HG03460 (cell line): ENCODE data around the gene SH3BP2.

Experiments
- ATAC-seq: cut with Tn5 transposase; IDR thresholded peaks from one replicate; pipeline ENCODE4 v1.9.1; 2021; ENCODE audit not compliant: unreplicated experiment

SH3BP2 gene

DNA sequence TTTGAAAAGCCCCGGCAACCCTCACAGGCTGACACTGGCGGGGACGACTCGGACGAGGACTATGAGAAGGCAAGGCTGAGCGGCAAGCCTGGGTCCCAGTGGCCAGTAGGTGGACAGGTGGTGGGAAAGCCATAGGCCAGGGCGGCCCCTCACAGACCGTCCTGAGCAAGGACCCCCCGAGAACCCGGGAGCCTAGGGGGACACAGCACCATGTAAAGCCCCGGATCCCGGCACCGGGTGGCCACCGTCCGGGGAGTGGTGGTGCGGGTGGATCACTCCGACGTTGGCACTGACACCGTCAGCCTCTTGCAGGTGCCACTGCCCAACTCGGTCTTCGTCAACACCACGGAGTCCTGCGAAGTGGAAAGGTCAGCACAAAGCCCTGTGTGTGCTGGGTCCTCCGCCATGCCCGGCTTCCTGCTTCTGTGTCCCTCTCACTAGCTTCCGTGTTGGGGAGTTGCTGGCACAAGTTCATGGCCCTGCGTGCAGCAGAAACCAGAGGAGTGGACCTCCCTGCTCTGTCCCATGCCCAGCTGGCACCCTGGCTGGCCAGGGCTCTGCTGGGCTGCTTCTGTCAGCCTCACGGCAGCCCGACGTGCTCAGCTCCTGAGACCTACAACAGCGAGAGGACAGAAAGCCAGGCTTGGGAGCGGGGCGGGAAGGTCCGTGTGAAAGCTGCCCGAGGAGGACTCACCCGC lies 38.9 kb downstream of the SH3BP2 start:
- ATAC-seq = no peak

DNA sequence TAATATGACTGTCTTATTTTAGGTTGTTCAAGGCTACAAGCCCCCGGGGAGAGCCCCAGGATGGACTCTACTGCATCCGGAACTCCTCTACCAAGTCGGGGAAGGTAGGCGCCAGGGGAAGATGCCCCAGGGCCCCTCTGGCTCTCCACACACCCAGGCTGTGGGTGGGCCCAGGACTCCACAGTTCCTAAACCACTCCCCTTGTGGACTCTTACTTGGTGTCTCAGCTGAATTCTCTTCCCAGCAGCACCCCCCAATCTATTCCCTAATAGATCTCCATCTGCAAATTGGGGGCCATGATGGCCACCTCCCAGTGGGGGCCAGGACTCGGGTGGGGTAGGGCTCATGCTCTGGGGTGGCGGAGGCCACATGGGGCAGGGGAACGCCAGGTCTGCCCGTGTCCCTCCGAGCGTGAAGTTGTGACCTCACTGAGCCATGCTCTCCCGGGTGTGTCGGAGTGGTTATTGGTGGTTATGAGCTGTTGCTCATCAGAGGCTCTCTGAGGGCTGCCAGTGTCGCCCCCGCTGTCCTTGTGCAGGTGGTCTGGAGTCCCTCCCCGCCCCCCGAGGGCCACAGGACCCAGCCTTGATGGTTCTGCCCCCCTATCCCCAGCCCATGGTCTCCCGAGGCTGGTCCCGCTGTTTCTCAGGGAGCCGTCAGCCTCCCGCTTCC lies 39.6 kb downstream of the SH3BP2 start:
- ATAC-seq = peak; percentile 71

DNA sequence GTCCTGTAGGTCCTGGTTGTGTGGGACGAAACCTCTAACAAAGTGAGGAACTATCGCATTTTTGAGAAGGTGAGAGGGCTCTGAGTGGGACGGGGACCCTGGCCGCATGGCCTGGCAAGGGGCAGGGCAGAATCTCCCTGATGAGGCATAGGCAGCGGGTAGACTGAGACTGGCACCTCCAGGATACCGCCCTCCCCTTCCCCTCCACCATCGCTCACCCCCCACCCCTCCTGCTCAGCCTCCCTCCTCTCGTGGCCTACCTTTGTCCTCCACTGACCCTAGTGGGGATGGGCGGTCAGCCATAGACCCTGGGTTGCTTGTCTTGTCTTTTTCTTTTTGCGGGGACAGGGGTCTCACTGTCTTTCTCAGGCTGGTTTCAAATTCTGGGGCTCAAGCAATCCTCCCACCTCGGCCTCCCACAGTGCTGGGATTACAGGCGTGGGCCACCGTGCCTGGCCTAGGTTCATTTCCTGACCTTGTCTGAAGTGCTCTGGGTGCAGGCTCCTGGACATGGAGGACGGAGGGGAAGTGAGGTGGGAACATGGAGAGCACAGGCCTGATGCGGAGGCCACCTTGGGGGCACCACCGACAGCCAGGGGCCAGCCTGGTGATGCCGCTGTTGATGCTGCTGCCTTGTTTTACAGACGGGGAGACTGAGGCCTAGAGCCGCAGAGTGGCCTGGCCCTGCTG lies 40.2 kb downstream of the SH3BP2 start:
- ATAC-seq = peak; percentile 7

DNA sequence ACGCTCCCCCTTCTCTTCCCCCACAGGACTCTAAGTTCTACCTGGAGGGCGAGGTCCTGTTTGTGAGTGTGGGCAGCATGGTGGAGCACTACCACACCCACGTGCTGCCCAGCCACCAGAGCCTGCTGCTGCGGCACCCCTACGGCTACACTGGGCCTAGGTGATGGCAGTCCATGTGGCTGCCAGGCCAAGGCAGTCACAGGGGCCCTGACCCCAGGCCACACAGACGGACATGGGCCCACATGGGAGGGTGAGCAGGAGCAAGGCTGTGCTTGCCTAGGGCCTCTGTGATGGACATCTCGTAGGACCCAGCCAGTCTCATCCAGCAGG lies 40.8 kb downstream of the SH3BP2 start:
- no peak for ATAC-seq

DNA sequence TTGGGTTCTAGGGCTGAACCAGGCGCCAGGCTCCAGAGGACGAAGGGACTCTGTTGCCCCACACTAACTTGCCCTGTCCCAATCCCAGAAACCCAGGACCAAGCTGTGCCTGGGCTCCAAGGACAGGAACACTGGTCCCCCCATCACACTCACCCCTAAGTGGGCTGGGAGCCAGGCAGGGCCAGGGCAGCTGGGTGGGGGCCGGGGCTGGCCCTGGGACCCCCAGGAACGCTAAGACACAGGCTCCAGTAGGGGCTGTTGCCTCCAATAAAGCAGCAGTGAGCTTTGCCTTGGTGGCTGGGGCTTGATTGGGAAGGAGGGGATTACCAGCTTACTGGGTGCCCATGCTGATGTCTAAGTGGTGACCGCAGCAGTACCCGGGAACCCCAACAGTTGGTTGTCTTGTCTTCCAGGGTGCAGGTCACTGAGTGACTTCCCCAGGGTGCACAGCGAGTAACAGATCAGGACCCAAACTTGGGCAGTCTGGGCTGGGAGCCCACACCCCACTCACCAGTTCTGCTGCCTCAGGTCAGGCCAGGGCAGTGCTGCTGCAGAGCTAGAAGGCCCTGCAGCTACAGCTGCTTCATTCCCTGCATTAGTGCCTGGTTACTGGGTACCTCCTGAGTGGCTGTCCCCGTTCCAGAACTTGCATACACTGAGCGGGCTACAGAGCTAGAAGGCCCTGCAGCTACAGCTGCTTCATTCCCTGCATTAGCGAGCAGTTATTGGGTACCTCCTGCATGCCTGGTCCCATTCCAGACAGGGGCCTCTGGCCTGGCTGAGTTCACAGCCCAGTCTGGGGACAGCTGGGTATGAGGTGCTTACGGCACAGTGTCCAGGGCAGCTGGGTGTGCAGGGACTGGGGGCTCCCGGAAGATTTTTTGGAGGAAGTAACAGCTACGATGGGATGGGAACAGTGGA lies 41.4 kb downstream of the SH3BP2 start:
- ATAC-seq = no peak

DNA sequence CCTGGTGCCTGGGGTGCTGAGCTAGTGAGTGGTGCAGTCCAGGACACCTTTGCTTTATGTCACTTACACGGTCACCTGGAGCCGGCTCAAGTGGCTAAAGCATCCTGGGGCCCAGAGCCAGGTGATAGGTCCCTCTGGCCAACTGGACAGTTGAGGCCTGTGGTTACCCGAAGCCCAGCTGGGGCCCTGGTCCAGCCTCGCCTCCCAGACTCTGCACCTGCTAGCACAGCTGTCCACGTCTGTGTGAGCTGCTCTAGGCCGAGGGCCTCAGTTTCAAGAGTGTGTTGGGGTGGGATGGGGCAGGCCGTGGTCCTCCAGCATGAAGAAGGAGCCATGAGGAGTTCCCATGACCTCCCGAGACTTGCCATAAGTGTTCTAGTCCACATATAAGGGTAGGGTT lies 43.1 kb downstream of the SH3BP2 start:
- ATAC-seq = no peak

DNA sequence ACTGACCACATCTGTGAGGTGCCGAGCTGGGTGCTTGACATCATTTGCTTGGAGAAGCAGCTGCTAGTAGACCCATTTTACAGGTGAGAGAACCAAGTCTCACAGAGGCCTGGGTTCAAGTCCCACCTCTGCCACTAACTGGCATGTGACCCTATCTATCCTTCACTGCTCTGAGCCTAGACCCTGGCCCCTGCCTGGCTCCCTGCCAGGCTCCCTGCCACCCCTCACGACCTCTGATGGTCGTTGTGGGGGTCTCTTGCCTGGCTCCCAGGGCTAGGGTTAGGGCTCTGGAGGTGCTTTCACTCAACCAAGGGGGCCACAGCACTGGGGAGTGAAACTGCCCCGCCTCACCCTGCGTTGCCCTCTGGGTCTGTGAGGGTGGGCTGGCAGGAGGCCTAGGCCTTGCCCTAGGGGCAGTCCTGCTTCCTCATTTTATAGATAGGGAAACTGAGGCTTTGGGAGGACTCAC lies 43.5 kb downstream of the SH3BP2 start:
- ATAC-seq = no peak

DNA sequence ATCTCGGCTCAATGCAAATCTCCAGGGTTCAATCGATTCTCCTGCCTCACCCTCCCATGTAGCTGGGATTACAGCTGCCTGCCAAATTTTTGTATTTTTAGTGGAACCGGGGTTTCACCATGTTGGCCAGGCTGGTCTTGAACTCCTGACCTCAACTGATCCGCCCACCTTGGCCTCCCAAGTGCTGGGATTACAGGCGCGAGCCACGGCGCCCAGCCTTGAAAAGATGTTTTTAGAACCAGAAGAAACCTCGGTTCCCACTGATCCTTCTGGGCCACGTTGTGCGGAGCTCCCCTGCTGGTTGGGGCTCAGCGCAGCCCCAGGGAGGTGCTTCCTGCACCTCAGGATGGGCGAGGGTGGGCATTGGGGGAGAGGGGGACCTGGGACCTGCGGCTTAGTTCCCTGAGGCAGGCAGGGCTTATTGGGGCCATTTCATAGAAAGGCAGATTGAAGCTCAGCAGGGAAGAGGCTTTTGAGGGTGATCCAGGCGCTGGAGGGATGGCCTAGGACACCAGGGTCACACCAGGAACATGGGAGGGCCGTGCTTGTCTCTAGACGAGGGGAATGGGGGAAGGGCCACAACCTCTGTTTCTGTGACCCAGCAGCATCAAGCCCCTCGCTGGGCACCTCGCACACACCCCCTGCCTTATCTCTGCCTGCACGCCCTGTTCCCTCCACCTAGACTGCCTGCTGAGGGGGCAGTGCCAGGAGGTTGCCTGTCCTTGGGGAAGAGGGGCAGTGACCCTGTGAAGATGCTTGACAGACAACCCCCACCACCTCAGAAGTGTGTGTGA lies 44.4 kb downstream of the SH3BP2 start:
- no peak for ATAC-seq

DNA sequence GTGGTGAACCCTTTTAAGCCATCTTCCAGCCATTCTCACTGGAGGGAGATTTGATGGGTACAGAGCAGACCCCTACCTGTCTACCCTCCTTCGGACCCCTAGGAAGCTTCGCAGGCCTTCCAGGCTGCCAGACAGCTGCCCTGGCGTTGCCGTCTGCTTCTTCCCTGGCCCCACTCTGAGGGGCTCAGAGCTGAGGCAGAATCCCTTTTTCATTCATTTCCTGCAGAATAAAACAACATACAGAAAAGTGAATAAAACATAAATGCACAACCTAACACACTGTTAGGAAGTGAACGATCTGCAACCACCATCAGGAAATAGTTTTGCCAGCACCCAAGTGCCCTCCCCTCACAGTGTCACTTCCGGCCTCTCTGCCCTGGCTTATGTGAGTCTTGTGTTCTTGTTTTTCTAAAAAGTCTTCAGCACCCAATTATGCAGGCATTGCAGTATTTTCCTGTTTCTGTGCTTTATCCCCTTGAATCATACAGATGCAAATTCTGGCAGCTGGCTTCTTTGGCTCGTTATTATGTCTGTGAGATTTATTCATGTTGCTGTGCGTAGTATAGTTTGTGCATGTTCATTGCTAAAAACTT lies 45.1 kb downstream of the SH3BP2 start:
- ATAC-seq = no peak

DNA sequence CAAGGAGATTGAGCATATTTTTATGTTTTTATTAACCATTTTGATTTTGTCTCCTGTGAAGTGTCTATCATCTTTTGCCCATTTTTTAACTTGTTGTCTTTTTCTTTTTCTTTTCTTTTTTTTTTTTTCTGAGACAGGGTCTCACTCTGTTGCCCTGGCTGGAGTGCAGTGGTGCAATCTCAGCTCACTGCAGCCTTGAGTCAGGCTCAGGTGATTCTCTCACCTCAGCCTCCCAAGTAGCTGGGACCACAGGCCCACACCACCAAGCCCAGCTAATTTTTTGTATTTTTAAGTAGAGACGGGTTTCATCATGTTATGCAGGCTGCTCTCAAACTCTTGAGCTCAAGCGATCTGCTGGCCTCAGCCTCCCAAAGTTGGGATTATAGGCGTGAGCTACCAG lies 46.2 kb downstream of the SH3BP2 start:
- ATAC-seq = no peak

DNA sequence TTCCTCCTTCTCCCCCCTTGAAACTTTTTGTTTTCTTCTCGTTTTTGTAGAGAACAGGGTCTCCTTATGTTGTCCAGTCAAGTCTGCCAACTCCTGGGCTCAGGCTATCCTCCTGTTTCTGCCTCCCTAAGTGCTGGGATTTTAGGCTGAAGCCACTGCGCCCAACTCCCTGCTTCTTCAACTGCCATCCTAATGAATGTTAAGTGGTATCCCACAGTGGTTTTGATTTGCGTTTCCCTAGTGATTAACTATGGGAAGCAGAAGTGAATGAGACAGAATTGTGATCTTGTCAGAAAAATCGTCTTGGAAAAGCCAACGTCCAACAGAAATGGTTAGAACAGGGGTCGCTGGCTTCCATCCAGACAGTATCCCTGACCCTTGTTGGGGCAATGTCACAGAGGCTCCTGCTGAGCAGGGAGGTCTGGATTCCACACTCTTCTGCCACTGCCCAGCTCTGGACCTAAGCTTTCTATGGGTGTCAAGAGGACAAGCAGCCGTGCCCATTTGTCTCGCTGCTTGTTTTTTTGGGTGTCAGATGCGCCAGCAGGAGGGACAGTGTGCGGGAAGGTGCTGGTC lies 49.9 kb downstream of the SH3BP2 start:
- ATAC-seq = peak; percentile 1

DNA sequence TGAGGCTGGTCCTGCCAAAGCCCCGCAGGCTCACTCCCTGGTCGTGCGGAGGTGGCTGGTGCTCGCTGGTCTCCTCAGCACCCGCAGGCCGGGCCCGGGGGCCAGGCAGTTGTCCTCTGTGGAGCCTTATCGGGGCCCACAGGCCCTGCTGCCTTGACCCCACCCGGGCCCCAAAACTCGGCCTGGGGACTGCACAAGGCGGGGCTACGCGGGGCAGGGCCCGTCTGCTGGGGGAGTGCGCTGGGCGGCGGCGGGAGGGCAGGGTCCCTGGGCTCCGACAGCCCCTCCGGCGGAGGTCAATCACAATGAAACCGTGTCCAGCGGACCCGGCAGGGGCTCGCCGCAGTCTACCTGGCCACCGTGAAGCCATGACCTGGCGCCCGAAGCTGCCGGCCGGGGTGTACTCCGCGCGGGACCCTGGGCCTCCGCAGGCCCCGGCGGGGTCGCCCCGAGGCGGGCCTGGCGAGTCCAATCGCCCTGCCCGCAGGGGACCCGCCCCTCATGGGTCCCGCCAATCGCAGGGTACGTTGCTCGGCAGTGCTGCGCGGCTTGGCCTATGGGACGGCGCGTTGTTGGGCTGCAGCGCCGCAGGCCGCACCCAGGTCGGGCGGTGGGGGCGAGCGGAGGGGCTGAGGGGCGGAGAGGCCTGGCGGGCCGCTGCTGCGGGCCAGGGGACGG lies 50.5 kb downstream of the SH3BP2 start, which contains the start of gene ADD1:
ADD1 (plus strand) TSS at position 582 of the 678 bp plus-strand sequence. CDS start 32,072 bp downstream, outside the sequence.
- peak; percentile 69 for ATAC-seq

DNA sequence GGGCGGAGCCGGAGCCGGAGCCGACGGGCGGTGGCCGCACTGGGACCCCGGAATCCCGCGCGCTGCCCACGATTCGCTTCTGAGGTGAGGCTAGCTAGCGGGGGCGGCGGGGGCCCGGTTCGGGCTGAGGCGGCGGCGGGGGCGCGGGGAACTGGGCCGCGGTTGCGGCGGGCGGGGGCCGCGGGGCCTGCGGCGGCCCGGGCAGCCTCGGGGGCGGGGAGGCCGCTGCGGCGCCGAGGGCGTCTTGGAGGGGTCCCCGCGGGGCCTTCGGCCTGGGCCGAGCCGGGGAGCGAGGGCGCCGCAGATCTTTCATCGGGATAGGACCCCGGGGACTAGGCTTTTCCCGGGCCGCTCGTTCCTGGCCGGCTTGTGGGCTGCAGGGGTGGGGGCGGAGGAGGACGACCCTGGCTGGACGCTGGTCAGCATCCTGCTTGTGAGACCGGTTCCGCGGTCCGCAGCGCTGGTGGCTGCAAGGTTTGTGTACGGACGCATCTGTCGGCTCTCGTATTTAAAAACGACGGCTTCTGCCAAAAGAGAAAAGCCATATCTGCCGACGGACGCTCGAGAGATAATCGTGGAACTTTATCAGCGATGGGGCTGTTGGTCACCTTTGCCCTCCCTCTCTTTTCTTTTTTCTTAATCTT lies 51.2 kb downstream of the SH3BP2 start:
- ATAC-seq = peak; percentile 22

DNA sequence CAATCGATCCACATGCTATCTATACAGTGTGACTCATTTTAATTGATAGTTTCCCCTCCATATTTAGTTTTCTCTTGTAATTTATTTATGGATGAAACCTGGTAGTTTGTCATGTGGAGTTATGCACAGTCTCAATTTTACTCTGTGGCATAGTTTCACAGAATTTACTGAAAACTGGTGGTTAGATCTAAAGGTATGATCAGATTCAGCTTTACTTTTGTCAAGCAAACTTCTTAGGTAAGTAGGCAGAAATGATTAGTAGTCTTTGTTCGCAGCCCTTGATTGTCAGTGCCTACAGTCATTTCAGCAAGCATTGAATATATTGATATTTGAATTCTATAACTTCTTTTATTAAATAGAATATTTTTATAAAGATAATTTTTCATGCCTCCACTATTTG lies 53.3 kb downstream of the SH3BP2 start:
- no peak for ATAC-seq

DNA sequence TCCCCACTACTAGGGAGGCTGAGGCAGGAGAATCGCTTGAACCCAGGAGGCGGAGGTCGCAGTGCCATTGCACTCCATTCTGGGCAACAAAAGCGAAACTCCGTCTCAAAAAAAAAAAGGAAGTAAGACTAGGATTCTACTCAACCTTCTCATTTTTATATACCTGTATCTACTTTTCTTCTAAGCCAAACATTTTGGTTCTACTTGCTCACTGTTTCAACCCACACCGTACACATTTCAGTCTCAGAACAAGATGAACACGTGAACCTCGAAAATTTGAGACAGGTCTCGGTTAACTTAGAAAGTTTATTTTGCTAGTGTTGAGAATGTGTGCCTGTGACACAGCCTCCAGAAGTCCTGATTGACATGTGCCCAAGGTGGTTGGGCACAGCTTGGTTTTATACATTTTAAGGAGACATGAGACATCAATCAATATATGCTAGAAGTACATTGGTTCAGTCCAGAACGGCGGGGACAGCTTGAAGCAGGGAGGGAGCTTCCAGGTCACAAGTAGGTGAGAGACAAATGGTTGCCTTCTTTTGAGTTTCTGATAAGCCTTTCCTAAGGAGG lies 54.5 kb downstream of the SH3BP2 start:
- no peak for ATAC-seq

DNA sequence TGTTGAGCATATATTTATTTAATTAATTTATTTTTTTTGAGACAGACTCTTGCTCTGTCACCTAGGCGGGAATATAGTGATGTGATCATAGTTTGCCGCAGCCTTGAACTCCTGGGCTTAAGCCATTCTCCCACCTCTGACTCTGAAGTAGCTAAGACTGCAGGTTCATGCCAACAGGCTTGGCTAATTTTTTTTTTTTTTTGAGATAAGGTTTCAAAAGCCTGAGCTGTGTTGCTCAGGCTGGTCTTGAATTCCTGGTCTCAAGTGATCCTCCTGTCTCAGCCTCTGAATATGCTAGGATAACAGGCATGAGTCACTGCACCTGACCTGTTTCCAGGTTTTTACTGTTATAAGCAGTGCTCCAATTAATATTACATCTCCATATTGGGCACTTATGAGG lies 55.6 kb downstream of the SH3BP2 start:
- ATAC-seq = no peak

DNA sequence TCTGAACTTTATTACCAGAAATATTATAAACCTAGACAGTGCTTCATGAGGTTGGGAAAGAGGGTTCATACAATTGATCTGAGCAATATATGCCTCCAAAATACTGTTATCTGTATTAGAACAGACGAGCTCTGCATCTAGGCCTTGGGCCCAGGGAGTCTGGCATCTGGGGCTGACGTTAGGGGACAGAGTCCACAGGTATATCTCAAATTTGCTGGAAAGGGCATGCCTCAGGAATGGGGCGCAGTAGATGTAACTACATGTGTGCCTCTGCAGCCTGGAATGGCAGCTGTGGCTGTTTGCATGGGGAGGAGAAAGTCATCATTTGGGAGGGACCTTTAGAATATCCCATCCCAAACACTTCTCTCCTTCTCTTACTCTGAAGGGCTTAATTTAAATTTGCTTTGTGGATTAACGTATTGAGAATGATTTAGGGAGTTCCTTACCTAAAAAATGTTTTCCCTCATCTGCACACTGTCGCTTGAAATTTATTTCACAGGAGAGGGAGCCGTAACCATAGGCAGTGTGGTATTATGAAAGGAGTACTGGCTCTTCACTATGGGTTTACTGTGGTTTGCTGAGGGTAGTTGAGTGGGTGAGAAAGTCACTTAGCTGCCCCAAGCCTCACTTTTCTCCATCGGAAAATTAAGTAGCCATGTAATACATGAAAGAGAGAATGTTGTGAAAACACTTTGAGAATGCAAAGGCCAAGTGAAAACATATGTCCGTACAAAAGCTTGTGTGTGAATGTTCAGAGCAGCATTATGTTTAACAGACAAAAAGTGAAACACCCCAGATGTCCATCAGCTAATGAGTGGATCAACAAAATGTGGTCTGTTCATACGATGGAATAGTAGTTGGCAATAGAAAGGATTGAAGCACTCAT lies 56.6 kb downstream of the SH3BP2 start:
- ATAC-seq = no peak
